Caki2 (cell line): ENCODE results near the gene ENO2. TPM values are rescaled to one million over a fixed set of nuclear protein-coding genes. Genes with fewer than 3 reads are reported as not detected.
"Not testable (repeated sequence)": the region's sequence is repeated elsewhere in the genome, so short reads cannot be mapped to it uniquely, and the experiment has no call there.

Experiments used
- DNase-seq: peaks from one replicate; pipeline ENCODE4 v3.0.0-alpha.2; 2015; ENCODE audit warnings: low read depth
- in situ Hi-C: cut with HindIII; loops from 2 replicates; pipeline ENCODE4 v1.10.0; 2016; ENCODE audit warnings: low sequenced_read_pairs, low pct_unique_long_range_greater_than_20kb, mixed read lengths
- total RNA-seq: library from RNA; depleted of rRNA; stranded (reverse); fragments of >200 nt; shearing (Covaris generic); gene quantifications from 2 replicates; pipeline ENCODE4 v1.2.3, GENCODE V29; 2014; ENCODE audit warnings: low replicate concordance

ENO2 gene
- total RNA-seq, 1 experiment from 2014 or later, result 127 TPM

DNA sequence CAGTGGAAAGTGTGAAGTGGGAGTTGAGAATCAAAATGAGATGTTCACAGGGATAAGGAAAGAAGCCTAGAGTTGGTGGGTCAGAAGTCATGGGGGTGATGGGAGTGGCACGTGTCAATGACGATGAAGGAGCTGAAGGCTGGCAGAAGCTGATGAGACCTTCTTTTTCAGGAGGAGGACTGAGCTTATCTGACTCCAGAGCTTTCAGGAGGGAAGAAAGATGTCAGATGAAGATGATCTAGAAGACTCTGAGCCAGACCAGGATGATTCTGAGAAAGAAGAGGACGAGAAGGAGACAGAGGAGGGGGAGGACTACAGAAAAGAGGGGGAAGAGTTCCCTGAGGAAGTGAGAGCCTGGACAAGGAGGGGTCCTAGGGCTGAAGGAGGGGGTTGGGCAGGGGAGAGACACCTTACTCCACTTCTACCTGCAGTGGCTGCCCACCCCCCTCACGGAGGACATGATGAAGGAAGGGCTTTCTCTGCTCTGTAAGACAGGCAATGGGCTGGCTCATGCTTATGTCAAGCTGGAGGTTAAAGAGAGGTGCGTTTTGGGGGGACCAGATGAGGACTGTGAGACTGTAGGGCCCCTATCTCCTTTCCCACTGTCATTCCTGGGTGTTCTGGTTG, 8.9 kb upstream of the ENO2 start:
- in situ Hi-C loops, result no loop called here
- DNase-seq, result no peak

DNA sequence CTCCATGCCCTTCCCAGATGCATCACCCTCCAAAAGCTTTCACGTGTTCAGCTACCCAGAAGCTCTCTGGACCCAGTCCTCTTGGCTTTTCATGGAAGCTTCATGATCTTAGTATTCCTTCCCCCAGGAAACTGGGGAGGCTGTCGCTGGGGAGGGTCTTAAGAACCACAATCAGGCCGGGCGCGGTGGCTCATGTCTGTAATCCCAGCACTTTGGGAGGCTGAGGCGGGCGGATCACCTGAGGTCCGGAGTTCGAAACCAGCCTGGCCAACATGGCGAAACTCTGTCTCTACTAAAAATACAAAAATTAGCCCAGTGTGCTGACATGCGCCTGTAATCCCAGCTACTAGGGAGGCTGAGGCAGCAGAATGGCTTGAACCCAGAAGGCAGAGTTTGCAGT, 6.2 kb upstream of the ENO2 start:
- in situ Hi-C loops, DNase-seq: not testable (repeated sequence)

DNA sequence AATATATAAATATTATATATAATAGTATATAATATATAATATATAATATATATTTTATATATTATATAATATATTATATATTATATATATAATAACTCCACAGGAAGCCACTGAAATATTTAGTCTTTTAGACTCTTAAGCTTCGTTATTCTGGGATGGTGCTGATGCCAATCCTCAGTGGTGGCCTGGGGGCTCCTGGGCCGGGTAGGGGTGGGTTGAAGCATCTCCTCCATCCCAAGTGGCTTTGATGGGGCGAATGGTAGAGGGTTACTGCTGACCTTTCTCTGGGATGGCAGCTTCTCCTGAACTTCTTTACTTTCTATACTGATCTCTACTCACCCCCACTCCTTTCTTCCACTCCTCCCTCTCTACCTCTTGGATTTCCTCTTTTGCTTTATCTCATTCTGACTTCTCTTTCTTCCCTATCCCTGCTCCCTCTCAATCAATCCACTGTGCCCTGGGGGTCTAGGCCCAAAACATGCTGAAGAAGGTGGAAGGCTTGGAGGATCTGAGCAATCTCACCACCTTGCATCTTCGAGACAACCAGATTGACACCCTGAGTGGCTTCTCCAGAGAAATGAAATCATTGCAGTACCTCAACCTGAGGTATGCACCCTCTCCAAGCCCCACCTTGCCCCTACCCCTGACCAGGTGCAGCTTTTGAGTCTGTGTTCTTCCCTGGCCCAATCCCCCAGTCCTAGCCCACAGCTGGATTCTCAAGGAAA, 4.8 kb upstream of the ENO2 start:
- no peak for DNase-seq
- in situ Hi-C loops, result no loop called here

DNA sequence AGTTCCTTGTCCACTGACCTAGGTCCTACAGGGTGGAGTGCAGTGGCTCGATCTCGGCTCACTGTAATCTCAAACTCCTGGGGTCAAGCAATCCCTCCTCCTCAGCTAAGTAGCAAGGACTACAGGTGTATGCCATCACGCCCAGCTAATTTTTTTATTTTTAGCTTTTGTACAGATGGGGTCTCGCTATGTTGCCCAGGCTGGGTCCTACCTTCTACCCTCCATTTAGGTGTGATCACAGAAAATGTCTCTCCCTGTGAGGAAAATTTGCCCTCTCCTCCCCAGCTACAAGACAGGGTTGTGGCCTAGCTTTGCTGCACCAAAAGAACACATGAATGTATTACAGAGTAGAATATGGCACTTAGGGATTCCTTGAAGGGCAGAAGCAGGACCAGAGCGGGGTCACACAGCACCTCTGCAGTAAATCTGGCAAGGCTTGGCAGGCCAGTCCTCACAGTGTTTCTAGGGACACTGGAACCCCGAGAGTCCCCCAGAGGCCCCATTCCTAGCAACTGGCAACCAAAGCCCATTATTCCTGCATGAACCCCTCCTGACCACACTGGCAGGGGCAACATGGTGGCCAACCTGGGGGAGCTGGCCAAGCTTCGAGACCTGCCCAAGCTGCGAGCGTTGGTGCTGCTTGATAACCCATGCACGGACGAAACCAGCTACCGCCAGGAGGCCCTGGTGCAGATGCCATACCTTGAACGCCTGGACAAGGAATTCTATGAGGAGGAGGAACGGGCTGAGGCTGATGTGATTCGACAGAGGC, 2.0 kb upstream of the ENO2 start:
- no peak for DNase-seq
- in situ Hi-C loops, result no loop called here

DNA sequence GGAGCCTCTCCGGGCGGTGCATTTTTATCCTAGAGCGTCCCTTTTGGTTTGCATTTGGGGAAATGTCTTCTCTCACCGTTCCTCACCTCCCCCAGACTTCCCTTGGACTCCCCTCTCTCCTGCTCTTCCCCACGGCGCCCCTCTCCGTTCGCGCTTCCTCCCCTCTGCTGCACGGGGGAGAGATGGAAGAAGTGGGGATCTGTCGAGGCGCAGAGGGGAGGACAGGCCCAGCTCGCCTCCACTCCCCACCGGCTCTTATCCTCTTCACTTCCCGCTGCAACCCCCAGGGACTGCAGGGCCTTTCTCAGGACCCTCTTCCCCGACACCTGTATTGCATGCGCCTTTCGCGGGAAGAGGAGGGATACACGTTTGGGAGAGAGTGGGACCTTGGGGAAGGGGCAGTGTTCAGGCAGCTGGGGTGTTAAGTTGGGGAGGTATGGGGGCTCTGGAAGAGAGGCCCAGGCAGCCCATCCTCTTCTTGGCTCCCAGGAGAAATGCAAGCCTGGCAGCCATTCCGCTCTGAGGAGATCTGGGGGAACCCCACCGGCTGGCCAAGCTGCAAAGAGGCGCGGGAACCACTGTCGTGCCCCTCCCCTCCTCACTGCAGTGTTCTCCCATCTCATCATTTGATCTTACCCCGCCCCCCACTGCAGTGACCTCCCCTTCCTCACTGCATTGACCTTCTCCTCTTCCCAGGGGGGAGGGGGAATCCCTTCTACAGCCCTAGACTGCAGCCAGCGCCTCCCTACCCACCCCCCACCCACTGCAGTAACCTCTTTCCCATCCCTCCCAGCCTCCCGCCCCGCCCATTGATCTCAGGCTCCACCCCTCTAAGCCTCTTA, 788 bp downstream of the ENO2 start:
- in situ Hi-C loops, result no loop called here
- peak; percentile 67 for DNase-seq

DNA sequence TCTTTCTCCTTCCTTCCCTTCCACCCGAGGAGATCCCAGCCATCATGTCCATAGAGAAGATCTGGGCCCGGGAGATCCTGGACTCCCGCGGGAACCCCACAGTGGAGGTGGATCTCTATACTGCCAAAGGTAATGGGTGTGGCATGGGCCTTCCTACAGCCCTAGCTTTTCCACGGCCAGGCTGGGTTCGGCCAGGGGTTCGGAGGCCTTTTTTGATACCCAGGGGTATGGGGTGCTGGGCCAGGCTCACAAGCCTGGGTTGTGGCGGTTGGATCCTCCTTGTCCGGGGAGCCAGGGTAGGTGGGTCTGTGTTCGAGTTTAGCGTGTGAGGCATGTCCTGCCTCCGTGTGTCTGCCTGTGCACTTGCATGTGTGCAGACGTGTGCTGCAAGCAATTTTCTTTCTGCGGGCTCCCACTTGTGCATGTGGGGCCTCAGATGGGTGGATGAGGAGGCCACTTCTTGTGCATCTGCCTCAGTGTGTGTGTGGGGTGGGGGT, 1.5 kb downstream of the ENO2 start:
- DNase-seq, result no peak
- in situ Hi-C loops, result no loop called here

DNA sequence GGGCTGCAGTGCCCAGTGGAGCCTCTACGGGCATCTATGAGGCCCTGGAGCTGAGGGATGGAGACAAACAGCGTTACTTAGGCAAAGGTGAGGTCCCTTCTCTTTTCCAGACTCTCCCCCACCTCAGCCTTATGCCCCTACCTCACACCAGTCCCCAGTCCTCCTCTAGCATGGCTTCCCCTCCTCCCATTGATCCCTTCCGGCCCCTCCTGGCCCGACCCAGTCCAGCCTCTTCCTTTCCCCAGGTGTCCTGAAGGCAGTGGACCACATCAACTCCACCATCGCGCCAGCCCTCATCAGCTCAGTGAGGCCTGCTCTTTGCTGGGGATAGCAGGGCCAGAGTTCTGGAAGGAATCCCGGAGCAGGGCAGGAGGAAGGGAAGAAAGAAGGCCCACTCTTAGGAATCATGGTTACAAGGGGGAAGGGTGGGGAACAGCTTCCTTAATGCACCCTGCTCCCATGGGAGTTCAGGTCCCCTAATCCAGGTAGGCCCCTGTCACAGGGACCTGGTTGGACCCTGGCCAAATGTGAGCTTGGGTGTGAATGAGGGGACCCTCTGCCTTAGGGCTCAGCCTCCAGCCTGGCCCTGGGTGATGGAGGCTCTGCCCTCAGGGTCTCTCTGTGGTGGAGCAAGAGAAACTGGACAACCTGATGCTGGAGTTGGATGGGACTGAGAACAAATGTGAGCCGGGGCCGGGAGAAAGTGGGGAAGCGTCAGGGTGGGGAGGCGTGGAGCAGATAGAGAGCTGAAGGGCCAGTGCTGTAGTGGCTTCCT, 2.2 kb downstream of the ENO2 start:
- no peak for DNase-seq
- in situ Hi-C loops, result no loop called here

DNA sequence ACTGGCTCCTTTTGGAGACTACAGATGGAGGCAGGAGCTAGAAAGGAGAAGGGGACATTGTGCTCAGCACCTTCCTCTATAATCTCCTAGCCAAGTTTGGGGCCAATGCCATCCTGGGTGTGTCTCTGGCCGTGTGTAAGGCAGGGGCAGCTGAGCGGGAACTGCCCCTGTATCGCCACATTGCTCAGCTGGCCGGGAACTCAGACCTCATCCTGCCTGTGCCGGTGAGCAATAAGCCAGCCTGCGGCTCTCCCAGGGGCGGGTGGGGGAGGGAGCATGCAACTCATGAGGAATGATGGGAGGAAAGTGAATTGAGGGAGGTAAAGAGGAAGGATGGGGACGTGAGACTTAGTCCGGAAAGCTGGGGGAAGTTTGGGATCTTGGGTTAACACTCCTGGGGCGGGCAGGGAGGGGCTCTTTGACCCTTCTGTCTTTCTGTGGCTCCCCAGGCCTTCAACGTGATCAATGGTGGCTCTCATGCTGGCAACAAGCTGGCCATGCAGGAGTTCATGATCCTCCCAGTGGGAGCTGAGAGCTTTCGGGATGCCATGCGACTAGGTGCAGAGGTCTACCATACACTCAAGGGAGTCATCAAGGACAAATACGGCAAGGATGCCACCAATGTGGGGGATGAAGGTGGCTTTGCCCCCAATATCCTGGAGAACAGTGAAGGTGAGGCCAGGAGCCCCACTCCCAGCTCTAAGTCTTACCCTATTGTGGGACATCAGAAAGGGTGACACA, 3.3 kb downstream of the ENO2 start:
- DNase-seq, result no peak
- in situ Hi-C loops, result no loop called here

DNA sequence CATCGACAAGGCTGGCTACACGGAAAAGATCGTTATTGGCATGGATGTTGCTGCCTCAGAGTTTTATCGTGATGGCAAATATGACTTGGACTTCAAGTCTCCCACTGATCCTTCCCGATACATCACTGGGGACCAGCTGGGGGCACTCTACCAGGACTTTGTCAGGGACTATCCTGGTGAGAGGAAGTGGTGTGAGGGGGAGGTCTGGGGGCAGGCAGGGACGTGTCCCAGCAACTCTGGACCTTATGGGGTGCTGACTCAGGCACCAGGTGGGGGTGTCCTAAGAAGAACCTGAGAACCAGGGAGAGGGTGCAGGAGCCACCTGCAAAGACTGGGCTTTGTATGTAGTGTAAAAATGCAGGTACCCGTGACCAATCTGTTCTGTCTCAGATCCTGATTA, 5.2 kb downstream of the ENO2 start:
- in situ Hi-C loops, result no loop called here
- DNase-seq, result no peak

DNA sequence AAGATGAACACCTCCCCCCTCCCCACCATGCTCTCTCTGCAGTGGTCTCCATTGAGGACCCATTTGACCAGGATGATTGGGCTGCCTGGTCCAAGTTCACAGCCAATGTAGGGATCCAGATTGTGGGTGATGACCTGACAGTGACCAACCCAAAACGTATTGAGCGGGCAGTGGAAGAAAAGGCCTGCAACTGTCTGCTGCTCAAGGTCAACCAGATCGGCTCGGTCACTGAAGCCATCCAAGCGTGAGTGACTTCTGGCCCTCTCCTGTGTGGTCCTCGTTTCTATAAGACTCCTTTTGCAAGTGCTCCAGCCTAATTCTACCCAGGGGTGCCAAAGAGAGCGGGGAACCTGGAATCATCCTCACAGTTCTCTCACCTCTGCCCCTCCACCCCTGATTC, 7.2 kb downstream of the ENO2 start:
- no peak for DNase-seq
- in situ Hi-C loops, result no loop called here

DNA sequence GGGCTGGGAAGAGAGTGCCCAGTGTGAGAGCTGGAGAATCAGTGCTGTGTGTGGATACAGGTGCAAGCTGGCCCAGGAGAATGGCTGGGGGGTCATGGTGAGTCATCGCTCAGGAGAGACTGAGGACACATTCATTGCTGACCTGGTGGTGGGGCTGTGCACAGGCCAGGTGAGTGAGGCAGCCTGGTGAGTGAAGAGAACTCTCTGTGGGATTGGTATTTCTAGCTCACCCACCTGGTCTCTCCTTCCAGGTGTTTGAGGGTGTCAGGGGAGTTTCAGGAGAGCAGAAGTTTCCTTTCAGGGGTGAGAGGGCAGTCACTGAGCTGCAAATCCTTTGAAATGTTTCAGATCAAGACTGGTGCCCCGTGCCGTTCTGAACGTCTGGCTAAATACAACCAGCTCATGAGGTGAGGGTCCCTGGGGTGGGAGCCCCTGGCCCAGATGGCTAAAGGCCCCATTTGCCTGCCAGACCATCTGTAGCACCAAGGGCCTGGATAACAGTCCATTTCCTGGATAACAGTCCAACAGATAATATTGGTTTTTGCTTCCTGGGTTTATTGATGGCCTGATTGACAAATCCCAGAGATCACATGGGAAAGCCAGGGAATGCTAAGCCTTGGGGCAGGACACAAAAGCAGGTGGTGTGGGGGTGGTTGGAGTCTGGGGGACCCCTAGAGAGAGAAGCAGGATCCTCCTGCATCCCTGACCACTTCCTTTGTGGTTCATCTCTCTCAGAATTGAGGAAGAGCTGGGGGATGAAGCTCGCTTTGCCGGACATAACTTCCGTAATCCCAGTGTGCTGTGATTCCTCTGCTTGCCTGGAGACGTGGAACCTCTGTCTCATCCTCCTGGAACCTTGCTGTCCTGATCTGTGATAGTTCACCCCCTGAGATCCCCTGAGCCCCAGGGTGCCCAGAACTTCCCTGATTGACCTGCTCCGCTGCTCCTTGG, 7.9 kb downstream of the ENO2 start:
- in situ Hi-C loops, result no loop called here

DNA sequence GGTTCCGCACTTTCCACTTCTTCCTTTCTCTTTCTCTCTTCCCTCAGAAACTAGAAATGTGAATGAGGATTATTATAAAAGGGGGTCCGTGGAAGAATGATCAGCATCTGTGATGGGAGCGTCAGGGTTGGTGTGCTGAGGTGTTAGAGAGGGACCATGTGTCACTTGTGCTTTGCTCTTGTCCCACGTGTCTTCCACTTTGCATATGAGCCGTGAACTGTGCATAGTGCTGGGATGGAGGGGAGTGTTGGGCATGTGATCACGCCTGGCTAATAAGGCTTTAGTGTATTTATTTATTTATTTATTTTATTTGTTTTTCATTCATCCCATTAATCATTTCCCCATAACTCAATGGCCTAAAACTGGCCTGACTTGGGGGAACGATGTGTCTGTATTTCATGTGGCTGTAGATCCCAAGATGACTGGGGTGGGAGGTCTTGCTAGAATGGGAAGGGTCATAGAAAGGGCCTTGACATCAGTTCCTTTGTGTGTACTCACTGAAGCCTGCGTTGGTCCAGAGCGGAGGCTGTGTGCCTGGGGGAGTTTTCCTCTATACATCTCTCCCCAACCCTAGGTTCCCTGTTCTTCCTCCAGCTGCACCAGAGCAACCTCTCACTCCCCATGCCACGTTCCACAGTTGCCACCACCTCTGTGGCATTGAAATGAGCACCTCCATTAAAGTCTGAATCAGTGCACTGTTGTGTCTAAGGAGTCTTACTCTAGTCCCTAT, 8.8 kb downstream of the ENO2 start:
- in situ Hi-C loops, result no loop called here
- no peak for DNase-seq

More for the DNA sequence above, 7.9 kb downstream of the ENO2 start:
- no peak for DNase-seq

DNA sequence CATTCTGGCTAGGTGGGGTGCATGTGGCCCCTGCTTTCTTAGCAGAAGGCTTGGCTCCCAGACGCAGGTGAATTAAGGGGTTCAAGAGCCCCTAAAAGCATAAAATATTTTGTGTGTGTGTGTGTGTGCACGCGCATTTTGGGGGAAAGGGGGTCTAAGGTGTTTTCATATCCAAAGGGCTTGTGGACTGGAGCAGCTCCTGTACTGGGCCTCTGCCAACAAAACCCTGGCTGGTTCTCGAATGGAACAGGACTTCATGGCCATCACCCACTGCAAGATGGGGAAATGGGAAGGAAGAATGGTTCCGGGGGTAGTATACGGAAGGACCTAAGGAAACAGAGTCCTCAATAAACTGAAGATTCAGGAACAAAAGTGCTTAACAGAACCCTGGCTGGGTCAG, 9.5 kb downstream of the ENO2 start:
- no peak for DNase-seq
- in situ Hi-C loops, result no loop called here

DNA sequence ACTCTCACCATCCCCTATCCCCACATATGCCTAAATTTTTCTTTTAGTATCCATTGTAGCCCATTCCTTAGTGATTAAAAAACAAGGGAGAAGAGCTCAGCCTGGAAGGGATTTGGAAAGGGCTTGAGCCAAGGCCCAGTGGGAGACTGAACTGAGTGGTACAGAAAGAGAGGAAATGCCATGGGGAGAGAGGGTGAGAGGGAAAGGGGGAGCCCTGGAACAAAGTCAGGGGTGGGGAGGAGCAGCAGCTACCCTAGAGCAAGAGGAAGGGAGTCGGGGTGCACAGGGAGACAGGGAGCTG, 10.8 kb downstream of the ENO2 start:
- no peak for DNase-seq
- in situ Hi-C loops, result no loop called here

DNA sequence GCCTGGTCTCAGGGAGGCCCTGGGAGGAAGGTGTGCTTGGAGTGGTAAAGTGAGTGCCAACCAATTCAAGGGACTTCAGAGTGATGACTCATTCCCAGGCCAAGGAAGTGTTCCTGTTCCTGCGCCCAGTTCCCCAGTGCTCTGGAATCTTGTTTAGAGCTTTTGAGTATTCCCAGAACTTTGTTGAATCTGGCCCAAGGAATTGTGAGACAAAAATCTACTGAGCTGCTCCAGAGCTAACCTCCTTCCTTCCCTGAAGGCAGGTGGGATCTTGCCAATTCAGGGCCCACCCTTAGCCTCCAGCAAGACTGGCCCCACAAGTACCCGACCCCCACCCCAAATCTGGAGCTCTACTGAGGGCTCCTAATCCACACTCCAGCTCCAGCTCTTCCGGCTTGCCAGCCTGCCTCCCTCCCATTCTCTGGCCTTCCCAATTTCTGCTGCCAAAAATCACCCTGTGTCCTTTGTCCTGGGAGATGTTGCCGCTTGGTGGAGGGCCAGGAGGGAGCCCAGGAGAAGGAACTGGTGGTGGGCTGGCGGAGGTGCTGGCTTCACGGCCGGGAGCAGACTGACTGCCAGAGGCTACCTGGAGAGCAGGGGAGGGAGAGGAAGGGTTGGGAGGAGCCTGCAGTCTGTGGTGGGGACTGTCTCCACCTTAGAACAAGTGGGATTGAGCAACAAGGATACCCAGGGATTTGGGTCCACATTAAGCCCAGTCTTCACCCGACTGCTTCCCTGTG, 11.3 kb downstream of the ENO2 start:
- DNase-seq, result peak; percentile 76
- in situ Hi-C loops, result no loop called here
